MM.1S (cell line): ENCODE data around the gene WDR81.

Source experiments
- CTCF ChIP-seq: fragments of 300-600 bp; sonication (generic); IDR thresholded peaks from 2 replicates; pipeline ENCODE4 v1.5.1; 2016; ENCODE audit warnings: antibody characterized with exemption, low read length, mixed read lengths
- EZH2 ChIP-seq: fragments of 300-600 bp; sonication (generic); optimal IDR thresholded peaks from 2 replicates; pipeline ENCODE3; 2017; ENCODE audit warnings: low read depth, mild to moderate bottlenecking, antibody characterized with exemption, low read length, mixed read lengths
- EZH2phosphoT487 ChIP-seq: fragments of 300-600 bp; sonication (generic); IDR thresholded peaks from 2 replicates; pipeline ENCODE4 v1.6.1; 2018; ENCODE audit warnings: antibody characterized with exemption, low read length

GRCh38 chr17:1725642-1726511 is 1.4 kb downstream of the WDR81 start:
- TF ChIP-seq CTCF (no peak), EZH2 (no peak), EZH2phosphoT487 (no peak)
